Transverse colon (tissue), 4 donors: ENCODE measurements around the gene HOXC13. TPM values are rescaled to one million over a fixed set of nuclear protein-coding genes. Genes with fewer than 3 reads are reported as not detected.

Experiments used
- DNase-seq: peaks from one replicate; pipeline ENCODE4 v3.0.0-alpha.2; 2019
- H3K27ac ChIP-seq, 4 donors: fragments of 200-600 bp; sonication (generic); 2 replicates each; pipeline ENCODE4 v1.5.1; 2016 to 2018; ENCODE audit warnings: inconsistent platforms in 4 of 4
- H3K27me3 ChIP-seq: fragments of 200-600 bp; sonication (generic); 2 replicates; pipeline ENCODE4 v1.5.1; 2017; ENCODE audit warnings: inconsistent platforms
- H3K36me3 ChIP-seq, 4 donors: fragments of 200-600 bp; sonication (generic); 2 replicates each; pipeline ENCODE4 v1.5.1; 2017 to 2019; ENCODE audit warnings: inconsistent platforms in 4 of 4
- H3K4me1 ChIP-seq, 4 donors: fragments of 200-600 bp; sonication (generic); 2 replicates each; pipeline ENCODE4 v1.5.1; 2017 to 2020; ENCODE audit warnings: inconsistent platforms in 4 of 4
- H3K4me3 ChIP-seq, 4 donors: fragments of 200-600 bp; sonication (generic); 1 replicate in 1 of 4; 2 replicates in 3 of 4; pipeline versions ENCODE4 v1.5.1 to v1.6.1; 2017 to 2019; ENCODE audit warnings: inconsistent platforms in 4 of 4
- H3K9me3 ChIP-seq, 2 donors: fragments of 200-600 bp; sonication (generic); 2 replicates each; pipeline ENCODE4 v1.5.1; 2017 to 2019; ENCODE audit warnings: inconsistent platforms in 2 of 2
- CTCF ChIP-seq, 5 experiments: fragments of 200-600 bp in 3 of 5; fragments of 450-650 bp in 2 of 5; sonication (generic) in 3 of 5; IDR thresholded peaks; 1 replicate in 2 of 5; 2 replicates in 3 of 5; pipeline ENCODE4 v1.5.1; 2016 to 2017; ENCODE audit warnings: antibody characterized with exemption in 5 of 5, inconsistent platforms in 3 of 5, mild to moderate bottlenecking in 2 of 5, moderate library complexity in 1 of 5
- EP300 ChIP-seq: sonication (generic); formaldehyde crosslinking; IDR thresholded peaks from one replicate; pipeline ENCODE4 v1.6.1; 2017; ENCODE audit warnings: antibody characterized with exemption, low read depth
- POLR2A ChIP-seq: fragments of 450-650 bp; IDR thresholded peaks from one replicate; pipeline ENCODE4 v1.6.1; 2016; ENCODE audit warnings: antibody characterized with exemption, mild to moderate bottlenecking, moderate library complexity
- POLR2AphosphoS5 ChIP-seq, 3 donors: sonication (generic); formaldehyde crosslinking; IDR thresholded peaks; one replicate each; pipeline ENCODE4 v1.6.1; 2016; ENCODE audit warnings: antibody characterized with exemption in 3 of 3
- WGBS, 2 donors: methylation state at CpG; one replicate each; pipeline ENCODE4 v1.1.5; 2018; ENCODE audit warnings: low coverage in 1 of 2; 5-methylcytosine and 5-hydroxymethylcytosine counted together
- in situ Hi-C, 4 donors: fragments of 200-750 bp; cut with MboI; loops; one replicate each; pipeline versions ENCODE4 v1.15.0 to v1.15.1; 2017; ENCODE audit warnings: low sequenced_read_pairs in 3 of 4, low pct_ligation_motif_present in 1 of 4, low pct_unique_long_range_greater_than_20kb in 1 of 4
- intact Hi-C: fragments of 100-400 bp; cut with DNase I; formaldehyde crosslinking; loops from one replicate; pipeline ENCODE4 v1.15.1; 2023; ENCODE audit warnings: low total_unique reads
- total RNA-seq, 4 donors: library from RNA; depleted of rRNA; stranded (reverse); fragments of >200 nt; gene quantifications; one replicate each; pipeline ENCODE4 v1.1.0, GENCODE V29; 2016

HOXC13 gene
- total RNA-seq, 4 donors from 2014 or later: not detected

DNA sequence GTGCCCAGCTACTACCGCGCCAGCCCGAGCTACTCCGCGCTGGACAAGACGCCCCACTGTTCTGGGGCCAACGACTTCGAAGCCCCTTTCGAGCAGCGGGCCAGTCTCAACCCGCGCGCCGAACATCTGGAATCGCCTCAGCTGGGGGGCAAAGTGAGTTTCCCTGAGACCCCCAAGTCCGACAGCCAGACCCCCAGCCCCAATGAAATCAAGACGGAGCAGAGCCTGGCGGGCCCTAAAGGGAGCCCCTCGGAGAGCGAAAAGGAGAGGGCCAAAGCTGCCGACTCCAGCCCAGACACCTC is 47.0 kb downstream of the HOXC13 start:
- Histone ChIP-seq H3K27ac (no peak overlapping the region), H3K36me3 (no peaks in the 10 kb centered on the region), H3K9me3 (no peaks in the 10 kb centered on the region), H3K4me3 (no peak overlapping the region), H3K27me3 (peaks cover 100% of the 10 kb centered on the region), H3K4me1 (peaks cover 7 to 18% (median 13%) of the 10 kb centered on the region in 4 donors)
- in situ Hi-C loops (loop anchor here in 1 of 4 donors (25.0 kb wide), 1 partner anchor 198 kb away; no protein-coding TSS in a partner anchor), intact Hi-C loops (no loop called here)
- no peak for DNase-seq
- TF ChIP-seq POLR2AphosphoS5 (IDR thresholded peaks at IDR 0.05) (no peak), POLR2A (no peak), EP300 (no peak), CTCF (IDR thresholded peaks at IDR 0.05) (no peak)
- 28 to 44% methylated on average over 5 to 21 of the region's 21 CpGs for WGBS, 2 donors

GRCh38 chr12:53985994-53986685 is 47.5 kb downstream of the HOXC13 start:
- Histone ChIP-seq H3K4me3 (peak overlapping the region in 1 of 4 donors; percentile 7), H3K27me3 (peaks cover 100% of the 10 kb centered on the region), H3K4me1 (peaks cover 7 to 22% (median 13%) of the 10 kb centered on the region in 4 donors), H3K9me3 (no peaks in the 10 kb centered on the region), H3K27ac (no peak overlapping the region), H3K36me3 (no peaks in the 10 kb centered on the region)
- in situ Hi-C loops: loop anchor here in 1 of 4 donors (25.0 kb wide), 1 partner anchor 199 kb away; no protein-coding TSS in a partner anchor
- no peak for DNase-seq
- WGBS, 2 donors: 23 to 40% methylated on average over 13 to 36 of the region's 50 CpGs
- intact Hi-C loops: no loop called here
- TF ChIP-seq POLR2AphosphoS5 (IDR thresholded peaks at IDR 0.05) (no peak), EP300 (no peak), CTCF (IDR thresholded peaks at IDR 0.05) (no peak), POLR2A (no peak)

- no peak for TF ChIP-seq POLR2AphosphoS5 (IDR thresholded peaks at IDR 0.05)
- no peak for TF ChIP-seq POLR2A
- no peak for TF ChIP-seq EP300
- no peak for TF ChIP-seq CTCF (IDR thresholded peaks at IDR 0.05)
- H3K27ac ChIP-seq: no peak overlapping the region
- WGBS, 2 donors: 31 to 53% methylated on average over 6 to 21 of the region's 21 CpGs
- in situ Hi-C loops: loop anchor here in 1 of 4 donors (25.0 kb wide), 1 partner anchor 200 kb away; no protein-coding TSS in a partner anchor
- intact Hi-C loops: no loop called here
- H3K4me1 ChIP-seq: peaks cover 7 to 22% (median 13%) of the 10 kb centered on the region in 4 donors
- H3K36me3 ChIP-seq: no peaks in the 10 kb centered on the region
- DNase-seq: no peak
- H3K4me3 ChIP-seq: no peak overlapping the region
- H3K27me3 ChIP-seq: peaks cover 100% of the 10 kb centered on the region
- H3K9me3 ChIP-seq: no peaks in the 10 kb centered on the region
Measured at GRCh38 chr12:53986686-53987483, 48.3 kb downstream of the HOXC13 start.

GRCh38 chr12:53987787-53988230 is 49.2 kb downstream of the HOXC13 start:
- no peak for DNase-seq
- intact Hi-C loops (no loop called here), in situ Hi-C loops (loop anchor here in 1 of 4 donors (25.0 kb wide), 1 partner anchor 201 kb away; no protein-coding TSS in a partner anchor)
- Histone ChIP-seq H3K4me3 (no peak overlapping the region), H3K27ac (no peak overlapping the region), H3K4me1 (peaks cover 7 to 22% (median 13%) of the 10 kb centered on the region in 4 donors), H3K36me3 (no peaks in the 10 kb centered on the region), H3K9me3 (no peaks in the 10 kb centered on the region), H3K27me3 (peaks cover 100% of the 10 kb centered on the region)
- 5 to 13% methylated on average over 4 of the region's 4 CpGs for WGBS, 2 donors
- TF ChIP-seq POLR2AphosphoS5 (IDR thresholded peaks at IDR 0.05) (no peak), CTCF (IDR thresholded peaks at IDR 0.05) (no peak), POLR2A (no peak), EP300 (no peak)
